C4-2B (cell line): ENCODE data around the gene LARGE1.

Source experiments
- H3K27ac ChIP-seq: fragments of 450-650 bp; 2 replicates; pipeline ENCODE4 v1.5.1; 2017
- ZFX ChIP-seq: fragments of 450-650 bp; IDR thresholded peaks from 2 replicates; pipeline ENCODE4 v1.6.1; 2017
- TF ChIP-seq, protein P1 (sequence below): fragments of 450-650 bp; conservative IDR thresholded peaks from 2 replicates; pipeline ENCODE4 v1.5.1; 2017; ENCODE audit warnings: mild to moderate bottlenecking

Gene LARGE1

DNA sequence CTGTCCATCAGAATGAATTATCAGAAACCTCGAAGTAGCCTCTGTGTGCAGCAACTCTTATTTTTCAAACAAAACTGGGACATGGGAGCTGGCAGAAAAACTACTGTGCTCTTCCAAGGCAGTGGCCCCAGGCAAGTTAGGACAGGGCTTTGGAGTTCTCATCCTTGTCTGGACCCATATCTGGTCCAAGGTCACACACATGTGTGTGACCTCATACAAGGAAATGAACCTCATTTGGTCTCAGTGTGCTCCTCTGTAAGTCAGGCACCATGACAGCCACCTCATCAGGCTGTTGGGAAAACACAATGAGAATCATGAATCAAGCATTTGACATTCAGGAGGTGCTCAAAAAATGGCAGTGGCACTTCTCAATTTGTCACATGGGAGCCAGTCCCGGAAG lies 25.8 kb downstream of the LARGE1 start:
- no peak overlapping the region for H3K27ac ChIP-seq
- TF ChIP-seq ZFX: no peak
- TF ChIP-seq, protein P1, sequence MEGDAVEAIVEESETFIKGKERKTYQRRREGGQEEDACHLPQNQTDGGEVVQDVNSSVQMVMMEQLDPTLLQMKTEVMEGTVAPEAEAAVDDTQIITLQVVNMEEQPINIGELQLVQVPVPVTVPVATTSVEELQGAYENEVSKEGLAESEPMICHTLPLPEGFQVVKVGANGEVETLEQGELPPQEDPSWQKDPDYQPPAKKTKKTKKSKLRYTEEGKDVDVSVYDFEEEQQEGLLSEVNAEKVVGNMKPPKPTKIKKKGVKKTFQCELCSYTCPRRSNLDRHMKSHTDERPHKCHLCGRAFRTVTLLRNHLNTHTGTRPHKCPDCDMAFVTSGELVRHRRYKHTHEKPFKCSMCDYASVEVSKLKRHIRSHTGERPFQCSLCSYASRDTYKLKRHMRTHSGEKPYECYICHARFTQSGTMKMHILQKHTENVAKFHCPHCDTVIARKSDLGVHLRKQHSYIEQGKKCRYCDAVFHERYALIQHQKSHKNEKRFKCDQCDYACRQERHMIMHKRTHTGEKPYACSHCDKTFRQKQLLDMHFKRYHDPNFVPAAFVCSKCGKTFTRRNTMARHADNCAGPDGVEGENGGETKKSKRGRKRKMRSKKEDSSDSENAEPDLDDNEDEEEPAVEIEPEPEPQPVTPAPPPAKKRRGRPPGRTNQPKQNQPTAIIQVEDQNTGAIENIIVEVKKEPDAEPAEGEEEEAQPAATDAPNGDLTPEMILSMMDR: no peak

DNA sequence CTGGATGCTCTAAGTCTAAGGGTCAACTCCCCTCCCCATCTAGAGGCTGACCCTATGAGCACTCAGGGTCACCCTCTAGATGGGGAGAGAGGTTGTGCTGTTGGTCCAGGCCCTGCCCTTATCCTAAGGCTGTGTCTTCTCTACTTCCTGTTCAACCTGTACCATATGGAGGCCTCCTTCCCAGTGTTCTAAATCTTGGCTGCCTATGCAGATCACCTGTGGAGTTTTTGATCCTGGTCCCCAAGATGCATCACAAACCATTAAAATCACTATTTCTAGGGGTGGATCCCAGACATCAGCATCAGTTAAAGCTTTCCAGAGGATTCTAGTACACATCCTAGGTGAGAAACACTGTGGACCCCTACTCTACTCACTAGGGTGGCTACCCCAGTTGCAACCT lies 26.2 kb downstream of the LARGE1 start:
- H3K27ac ChIP-seq: no peak overlapping the region

DNA sequence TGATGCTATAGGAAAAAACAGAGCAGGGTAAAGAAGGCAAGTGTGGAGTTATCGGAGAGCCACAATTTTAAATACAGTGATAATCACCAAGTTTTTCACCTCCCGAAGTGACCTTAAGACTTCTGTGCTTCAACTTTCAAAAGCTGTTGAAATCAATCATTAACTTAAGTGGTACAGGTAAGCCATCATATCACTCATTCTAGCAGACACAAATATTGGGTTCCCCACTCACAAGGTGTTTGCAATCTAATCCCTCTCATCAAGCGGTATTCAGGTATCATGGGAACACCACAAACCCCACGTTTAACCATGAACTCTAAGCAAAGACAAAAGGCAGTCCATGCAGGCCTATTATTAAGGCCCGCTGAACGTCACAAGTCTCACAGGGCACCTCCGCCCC lies 26.8 kb downstream of the LARGE1 start:
- TF ChIP-seq, protein P1: no peak
- no peak for TF ChIP-seq ZFX
- no peak overlapping the region for H3K27ac ChIP-seq

More for the DNA sequence above, 26.2 kb downstream of the LARGE1 start:
- TF ChIP-seq ZFX: no peak
- TF ChIP-seq, protein P1: no peak

DNA sequence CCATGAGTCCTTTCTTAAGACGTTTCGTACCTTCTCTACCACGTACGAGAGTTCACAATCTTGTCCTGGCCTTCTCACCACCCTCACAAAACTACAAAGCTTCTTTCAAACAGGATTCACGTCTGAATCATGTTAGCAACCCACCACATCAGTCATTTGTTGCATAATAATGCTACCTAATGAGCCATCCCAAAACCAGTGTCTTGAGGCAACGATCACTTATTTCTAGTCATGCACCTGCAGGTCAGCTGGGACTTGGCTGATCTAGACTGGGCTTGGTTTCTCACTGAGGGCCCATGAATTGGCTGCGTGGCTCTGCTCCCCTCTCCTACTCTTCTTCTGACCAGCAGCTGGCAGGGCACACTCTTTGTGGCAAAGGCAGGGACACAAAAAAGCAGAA lies 28.3 kb downstream of the LARGE1 start:
- TF ChIP-seq ZFX: no peak
- TF ChIP-seq, protein P1: no peak
- H3K27ac ChIP-seq: peak overlapping the region; percentile 34

DNA sequence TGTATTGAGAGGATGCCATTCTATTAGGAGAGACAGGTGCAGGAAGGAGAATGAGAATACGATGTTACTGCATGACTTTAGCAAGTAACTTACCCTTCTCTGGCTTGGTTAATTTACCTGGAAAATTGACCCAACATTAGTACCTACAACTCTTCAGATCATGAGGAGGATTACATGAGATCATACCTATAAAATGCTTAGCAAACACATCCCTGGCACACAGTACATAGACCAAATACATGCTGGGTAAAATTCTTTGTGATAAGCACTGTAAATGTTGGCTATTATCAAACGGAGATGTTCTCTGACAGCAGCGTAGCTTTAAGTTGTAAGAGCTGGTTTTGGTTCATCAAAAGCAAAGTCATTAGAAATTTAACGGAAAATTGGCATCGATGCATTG lies 28.8 kb downstream of the LARGE1 start:
- no peak overlapping the region for H3K27ac ChIP-seq
- TF ChIP-seq, protein P1: no peak
- TF ChIP-seq ZFX: no peak

DNA sequence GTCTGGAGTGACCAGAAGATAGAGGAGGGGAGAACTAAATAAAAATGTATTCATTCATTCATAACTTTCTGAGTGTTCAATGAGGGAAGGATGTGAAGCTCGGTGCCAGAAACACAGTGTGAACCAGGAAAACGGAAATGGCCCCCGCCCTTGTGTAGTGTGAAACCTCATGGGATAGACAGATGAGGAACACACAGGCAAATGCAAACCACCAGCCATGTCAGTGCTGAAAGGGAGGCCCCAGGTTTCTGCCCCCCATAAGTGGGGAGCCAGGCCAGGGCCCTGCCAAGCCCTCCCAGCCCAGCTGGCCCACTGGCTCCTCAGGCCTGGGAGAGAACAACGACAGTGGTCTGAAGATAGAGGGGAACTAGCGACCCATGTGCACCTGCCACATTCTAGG lies 30.5 kb downstream of the LARGE1 start:
- no peak overlapping the region for H3K27ac ChIP-seq
- TF ChIP-seq ZFX: no peak
- TF ChIP-seq, protein P1: no peak

DNA sequence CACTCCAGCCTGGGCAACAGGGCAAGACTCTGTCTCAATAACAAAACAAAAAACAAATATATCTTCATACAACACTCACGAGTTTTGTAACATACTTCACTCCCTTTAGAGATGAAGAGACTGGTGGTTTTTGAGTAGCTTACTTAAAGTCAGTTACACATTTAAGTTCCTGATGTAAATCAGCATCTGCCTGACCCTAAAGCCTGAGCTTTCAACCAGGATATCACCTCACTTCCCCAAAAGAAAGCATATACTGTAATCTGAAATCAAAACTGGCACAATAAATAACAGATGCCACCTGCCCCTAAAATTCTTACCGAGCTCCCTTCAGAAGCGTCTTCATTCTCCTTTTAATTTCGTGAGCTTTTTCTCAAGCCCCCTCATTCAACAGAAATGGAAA lies 31.5 kb downstream of the LARGE1 start:
- TF ChIP-seq, protein P1: no peak
- H3K27ac ChIP-seq: no peak overlapping the region
